Endothelial cell of umbilical vein (primary cell): Measurements from ENCODE around the gene VWA1.

Experiments used
- POLR2A ChIP-seq: IDR thresholded peaks from 2 replicates; pipeline ENCODE4 v1.6.1; 2012; ENCODE audit warnings: low read depth, mild to moderate bottlenecking, control low read depth, low read length
- POLR2AphosphoS5 ChIP-seq: IDR thresholded peaks from 2 replicates; pipeline ENCODE4 v1.6.1; 2012; ENCODE audit warnings: low read depth, mild to moderate bottlenecking, control low read depth, low read length, moderate library complexity; ENCODE audit not compliant: insufficient read depth

GRCh38 chr1:1423245-1423597 lies 12.3 kb upstream of the VWA1 start:
- TF ChIP-seq POLR2A (no peak), POLR2AphosphoS5 (no peak)
